Mesothelial cell of epicardium (in vitro differentiated cells): ENCODE measurements around the gene ZNF273. TPM values are rescaled to one million over a fixed set of nuclear protein-coding genes. Genes with fewer than 3 reads are reported as not detected.

Experiments used
- DNase-seq, 2 experiments: peaks; one replicate each; pipeline ENCODE4 v3.0.0; 2021; ENCODE audit warnings: low spot score in 2 of 2; ENCODE audit not compliant: unreplicated experiment in 2 of 2
- H3K27ac Mint-ChIP-seq: 2 replicates; pipeline ENCODE4 v1.8.0; 2021; ENCODE audit warnings: mixed read lengths
- H3K27me3 Mint-ChIP-seq: 2 replicates; pipeline ENCODE4 v1.8.0; 2021; ENCODE audit warnings: low read depth, mixed read lengths
- H3K36me3 Mint-ChIP-seq: 2 replicates; pipeline ENCODE4 v1.8.0; 2021; ENCODE audit warnings: mixed read lengths
- H3K4me1 Mint-ChIP-seq: 2 replicates; pipeline ENCODE4 v1.8.0; 2021; ENCODE audit warnings: mixed read lengths
- H3K4me3 Mint-ChIP-seq: 2 replicates; pipeline ENCODE4 v1.8.0; 2021; ENCODE audit warnings: mild to moderate bottlenecking, moderate library complexity, mixed read lengths
- H3K9me3 Mint-ChIP-seq: 2 replicates; pipeline ENCODE4 v1.8.0; 2021; ENCODE audit warnings: mixed read lengths
- CTCF ChIP-seq: fragments of 200-600 bp; sonication (generic); IDR thresholded peaks from one replicate; pipeline ENCODE4 v1.5.0; 2021; ENCODE audit warnings: antibody characterized with exemption; ENCODE audit not compliant: unreplicated experiment
- total RNA-seq: library from RNA; stranded (reverse); gene quantifications from 3 replicates; pipeline ENCODE4 v1.2.1, GENCODE V29; 2021

Gene ZNF273
- total RNA-seq, 1 donor from 2014 or later: 7.3 TPM

GRCh38 chr7:64884913-64885370, 18.1 kb upstream of the ZNF273 start:
- H3K36me3 Mint-ChIP-seq: no peaks in the 10 kb centered on the region
- H3K27ac Mint-ChIP-seq: no peak overlapping the region
- peaks cover 9% of the 10 kb centered on the region for H3K4me1 Mint-ChIP-seq
- no peak for TF ChIP-seq CTCF
- H3K4me3 Mint-ChIP-seq: no peak overlapping the region
- H3K9me3 Mint-ChIP-seq: peaks cover 15% of the 10 kb centered on the region
- DNase-seq: peak in 1 of 2 experiments; percentile 10
- H3K27me3 Mint-ChIP-seq: peaks cover 44% of the 10 kb centered on the region

- peak in 1 of 2 experiments; percentile 14 for DNase-seq
- H3K9me3 Mint-ChIP-seq: peaks cover 15% of the 10 kb centered on the region
- peaks cover 52% of the 10 kb centered on the region for H3K27me3 Mint-ChIP-seq
Measured at GRCh38 chr7:64885520-64886240, 17.4 kb upstream of the ZNF273 start.

GRCh38 chr7:64886956-64887545, 16.0 kb upstream of the ZNF273 start:
- DNase-seq: peak in 1 of 2 experiments; percentile 14
- H3K27ac Mint-ChIP-seq: no peak overlapping the region
- peaks cover 15% of the 10 kb centered on the region for H3K9me3 Mint-ChIP-seq
- H3K4me1 Mint-ChIP-seq: peaks cover 9% of the 10 kb centered on the region
- H3K36me3 Mint-ChIP-seq: no peaks in the 10 kb centered on the region
- H3K27me3 Mint-ChIP-seq: peaks cover 65% of the 10 kb centered on the region
- no peak overlapping the region for H3K4me3 Mint-ChIP-seq
- TF ChIP-seq CTCF: no peak

More at GRCh38 chr7:64885520-64886240, 17.4 kb upstream of the ZNF273 start:
- H3K4me1 Mint-ChIP-seq: peaks cover 9% of the 10 kb centered on the region
- H3K27ac Mint-ChIP-seq: no peak overlapping the region
- H3K36me3 Mint-ChIP-seq: no peaks in the 10 kb centered on the region
- H3K4me3 Mint-ChIP-seq: no peak overlapping the region
- TF ChIP-seq CTCF: no peak

- peaks cover 9% of the 10 kb centered on the region for H3K4me1 Mint-ChIP-seq
- peaks cover 74% of the 10 kb centered on the region for H3K27me3 Mint-ChIP-seq
- no peak for TF ChIP-seq CTCF
- no peaks in the 10 kb centered on the region for H3K36me3 Mint-ChIP-seq
- peak overlapping the region; percentile 67 for H3K4me3 Mint-ChIP-seq
- peaks cover 12% of the 10 kb centered on the region for H3K9me3 Mint-ChIP-seq
- peak in 1 of 2 experiments; percentile 37 for DNase-seq
- H3K27ac Mint-ChIP-seq: no peak overlapping the region
Measured at GRCh38 chr7:64887756-64888508, 15.1 kb upstream of the ZNF273 start.

GRCh38 chr7:64888561-64888900, 14.5 kb upstream of the ZNF273 start:
- Mint-ChIP-seq H3K36me3 (no peaks in the 10 kb centered on the region), H3K27ac (no peak overlapping the region), H3K4me1 (peaks cover 9% of the 10 kb centered on the region), H3K27me3 (peaks cover 77% of the 10 kb centered on the region), H3K9me3 (peaks cover 12% of the 10 kb centered on the region), H3K4me3 (peak overlapping the region; percentile 67)
- DNase-seq: no peak
- TF ChIP-seq CTCF: no peak
